Right lobe of liver (tissue), 6 donors: Measurements from ENCODE around the gene C6orf62. TPM values are rescaled to one million over a fixed set of nuclear protein-coding genes. Genes with fewer than 3 reads are reported as not detected.
A peak's percentile ranks its signal among the peaks of the same experiment; 100 is the strongest.
"Not testable (repeated sequence)": the region's sequence is repeated elsewhere in the genome, so short reads cannot be mapped to it uniquely, and the experiment has no call there.

Experiments
- ATAC-seq, 4 donors: fragments of 200-7000 bp; cut with Tn5 transposase; one replicate each; pipeline ENCODE4 v1.9.1; 2020; ENCODE audit warnings: mild to moderate bottlenecking in 4 of 4, moderate library complexity in 4 of 4
- DNase-seq, 3 donors: peaks; one replicate each; pipeline ENCODE4 v3.0.0-alpha.2; 2020
- H3K27ac ChIP-seq, 3 donors: fragments of 200-600 bp; one replicate each; pipeline ENCODE4 v1.8.0; 2022
- H3K27me3 ChIP-seq, 2 donors: fragments of 200-600 bp; one replicate each; pipeline ENCODE4 v1.8.0; 2022
- H3K36me3 ChIP-seq, 4 donors: fragments of 200-600 bp; sonication (generic) in 1 of 4; one replicate each; pipeline versions ENCODE4 v1.5.1 to v1.8.0; 2017 to 2022; ENCODE audit warnings: control low read depth in 1 of 4
- H3K4me1 ChIP-seq, 4 donors: fragments of 200-600 bp; sonication (generic) in 1 of 4; one replicate each; pipeline versions ENCODE4 v1.5.1 to v1.8.0; 2017 to 2022; ENCODE audit warnings: control low read depth in 1 of 4
- H3K4me3 ChIP-seq, 3 donors: fragments of 200-600 bp; one replicate each; pipeline ENCODE4 v1.8.0; 2022
- H3K9me3 ChIP-seq, 4 donors: fragments of 200-600 bp; sonication (generic) in 1 of 4; one replicate each; pipeline versions ENCODE4 v1.5.1 to v1.8.0; 2017 to 2022; ENCODE audit warnings: control low read depth in 1 of 4
- CTCF ChIP-seq, 4 donors: fragments of 200-600 bp in 3 of 4; fragments of 450-650 bp in 1 of 4; IDR thresholded peaks; one replicate each; pipeline versions ENCODE4 v1.5.1 to v1.8.0; 2016 to 2022; ENCODE audit warnings: antibody characterized with exemption in 4 of 4, mild to moderate bottlenecking in 2 of 4
- POLR2A ChIP-seq: fragments of 450-650 bp; IDR thresholded peaks from one replicate; pipeline ENCODE4 v1.6.1; 2017; ENCODE audit warnings: antibody characterized with exemption, mild to moderate bottlenecking
- WGBS: methylation state at CpG from one replicate; pipeline ENCODE4 v1.1.6; 2018; ENCODE audit warnings: low coverage, low lambda C conversion rate; ENCODE audit not compliant: insufficient coverage; ENCODE audit errors: missing lambda C conversion rate; 5-methylcytosine and 5-hydroxymethylcytosine counted together
- intact Hi-C, 2 donors: fragments of 100-400 bp; cut with DNase I; formaldehyde crosslinking; loops; one replicate each; pipeline versions ENCODE4 v1.11.2 to v1.14.1; 2022
- total RNA-seq, 6 experiments: library from RNA; depleted of rRNA in 2 of 6; stranded (reverse); fragments of >200 nt in 2 of 6; fragmentation: NEBNext Ultra II Directional in 3 of 6; extraction: Animal tissue kit (Norgen Biotek cat#: 25700) in 3 of 6; gene quantifications; one replicate each; pipeline versions ENCODE4 v1.1.0 to v1.2.4, GENCODE V29; 2016 to 2023
- donor health status: DM: no; HTN: yes; CAD: no.
- donor health status: DM: no; HTN: no; CAD: no.
- donor health status: DM: no; HTN: no; CAD: no.
- donor health status: DM: no; HTN: yes; CAD: no.
- donor health status: DM: no; HTN: yes; CAD: no.

Gene C6orf62
- total RNA-seq, 6 experiments from 2014 or later = 31.1 to 58.3 (median 48.7) TPM

- no peak for ATAC-seq
- Histone ChIP-seq H3K9me3 (no peaks in the 10 kb centered on the region), H3K4me3 (no peak overlapping the region), H3K27ac (no peak overlapping the region), H3K27me3 (no peaks in the 10 kb centered on the region), H3K4me1 (no peaks in the 10 kb centered on the region), H3K36me3 (no peaks in the 10 kb centered on the region)
- 96% methylated on average over 3 of the region's 3 CpGs for WGBS
- TF ChIP-seq CTCF (IDR thresholded peaks at IDR 0.05) (no peak), POLR2A (no peak)
- intact Hi-C loops = loop anchor here (10.0 kb wide), 2 partner anchors 45 to 175 kb away; partner anchors contain the start of gene C6orf62 (in 1 of the 2)
- DNase-seq = no peak
These were observed 40.8 kb upstream of the C6orf62 start for GRCh38 chr6:24759718-24760117.

DNA sequence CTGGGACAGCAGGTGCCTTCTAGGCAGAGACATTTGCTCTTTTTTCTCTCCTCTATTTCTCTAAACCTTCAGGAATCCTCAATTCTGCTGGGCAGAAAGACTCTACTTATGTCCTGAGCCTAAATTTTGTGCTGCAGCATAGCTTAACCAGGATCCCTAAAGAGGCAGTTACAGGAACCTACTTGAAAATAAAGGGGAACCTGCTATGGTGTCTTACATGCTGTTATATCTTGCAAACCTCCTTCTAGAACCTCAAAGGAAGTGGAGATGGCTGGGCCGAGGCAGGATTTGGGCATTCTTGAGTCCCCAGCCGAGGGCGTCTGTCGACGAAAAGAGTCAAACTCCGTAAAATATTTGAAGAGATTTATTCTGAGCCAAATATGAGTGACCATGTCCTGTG, 38.7 kb upstream of the C6orf62 start:
- ATAC-seq = peak in 3 of 4 donors; percentile 37 to 55 (median 39)
- intact Hi-C loops = no loop called here
- WGBS = 82% methylated on average over 6 of the region's 6 CpGs

GRCh38 chr6:24755279-24755678, 36.3 kb upstream of the C6orf62 start:
- DNase-seq = no peak
- no peak for ATAC-seq
- TF ChIP-seq CTCF (IDR thresholded peaks at IDR 0.05) = no peak
- TF ChIP-seq POLR2A = no peak
- H3K27ac ChIP-seq = no peak overlapping the region
- H3K4me3 ChIP-seq = no peak overlapping the region
- no peaks in the 10 kb centered on the region for H3K36me3 ChIP-seq
- no peaks in the 10 kb centered on the region for H3K27me3 ChIP-seq
- H3K4me1 ChIP-seq = no peaks in the 10 kb centered on the region
- intact Hi-C loops = no loop called here
- H3K9me3 ChIP-seq = no peaks in the 10 kb centered on the region

More for the DNA sequence above, 38.7 kb upstream of the C6orf62 start:
- no peak for TF ChIP-seq POLR2A
- no peak for TF ChIP-seq CTCF (IDR thresholded peaks at IDR 0.05)
- Histone ChIP-seq H3K36me3 (no peaks in the 10 kb centered on the region), H3K27me3 (no peaks in the 10 kb centered on the region), H3K9me3 (no peaks in the 10 kb centered on the region), H3K27ac (no peak overlapping the region), H3K4me3 (no peak overlapping the region), H3K4me1 (no peaks in the 10 kb centered on the region)
- no peak for DNase-seq

DNA sequence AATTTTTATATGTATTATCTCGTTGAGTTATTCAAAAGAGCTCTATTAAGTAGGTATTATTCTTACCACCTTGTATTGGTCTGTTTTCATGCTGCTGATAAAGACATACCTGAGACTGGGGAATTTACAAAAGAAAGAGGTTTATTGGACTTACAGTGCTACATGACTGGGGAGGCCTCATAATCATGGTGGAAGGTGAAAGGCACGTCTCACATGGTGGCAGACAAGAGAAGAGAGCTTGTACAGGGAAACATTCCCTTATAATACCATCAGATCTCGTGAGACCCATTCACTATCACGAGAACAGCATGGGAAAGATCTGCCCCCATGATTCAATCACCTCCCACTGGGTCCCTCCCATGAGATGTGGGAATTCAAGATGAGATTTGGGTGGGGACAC, 35.4 kb upstream of the C6orf62 start:
- not testable (repeated sequence) for ATAC-seq, DNase-seq
- 73% methylated on average over 3 of the region's 4 CpGs for WGBS

DNA sequence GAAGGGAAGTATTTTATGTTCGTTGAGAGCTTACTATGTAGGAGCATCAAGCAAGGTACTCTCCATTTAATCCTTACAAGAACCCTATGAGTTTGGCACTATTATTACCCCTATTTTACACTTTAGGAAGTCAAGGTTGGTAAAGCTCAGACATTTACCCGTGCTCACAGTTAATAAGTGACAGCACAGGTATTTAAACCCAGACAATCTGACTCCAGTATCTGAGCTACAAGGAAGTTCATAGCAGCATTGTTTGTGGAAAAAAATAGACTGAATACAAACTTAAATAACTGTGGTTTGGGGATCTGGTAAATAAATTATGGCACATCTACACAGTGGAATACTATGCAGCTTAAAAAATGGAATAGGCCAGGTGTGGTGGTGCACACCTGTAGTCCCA, 34.6 kb upstream of the C6orf62 start:
- DNase-seq (no peak), ATAC-seq (no peak)
- Histone ChIP-seq H3K4me3 (no peak overlapping the region), H3K36me3 (no peaks in the 10 kb centered on the region), H3K27me3 (no peaks in the 10 kb centered on the region), H3K27ac (no peak overlapping the region), H3K9me3 (no peaks in the 10 kb centered on the region), H3K4me1 (no peaks in the 10 kb centered on the region)
- WGBS = 57% methylated on average over 2 of the region's 2 CpGs
- TF ChIP-seq POLR2A (no peak), CTCF (IDR thresholded peaks at IDR 0.05) (no peak)
- intact Hi-C loops = no loop called here

More for the DNA sequence above, 35.4 kb upstream of the C6orf62 start:
- H3K4me1 ChIP-seq, H3K4me3 ChIP-seq, H3K36me3 ChIP-seq, intact Hi-C loops, H3K27me3 ChIP-seq, H3K27ac ChIP-seq, H3K9me3 ChIP-seq: not testable (repeated sequence)
